ENCODE measurements around the gene GRM4. TPM values are rescaled to one million over a fixed set of nuclear protein-coding genes. Genes with fewer than 3 reads are reported as not detected.
A peak's percentile ranks its signal among the peaks of the same experiment; 100 is the strongest.

Gene GRM4
- total RNA-seq, 1 donor from 2014 or later, result not detected

DNA sequence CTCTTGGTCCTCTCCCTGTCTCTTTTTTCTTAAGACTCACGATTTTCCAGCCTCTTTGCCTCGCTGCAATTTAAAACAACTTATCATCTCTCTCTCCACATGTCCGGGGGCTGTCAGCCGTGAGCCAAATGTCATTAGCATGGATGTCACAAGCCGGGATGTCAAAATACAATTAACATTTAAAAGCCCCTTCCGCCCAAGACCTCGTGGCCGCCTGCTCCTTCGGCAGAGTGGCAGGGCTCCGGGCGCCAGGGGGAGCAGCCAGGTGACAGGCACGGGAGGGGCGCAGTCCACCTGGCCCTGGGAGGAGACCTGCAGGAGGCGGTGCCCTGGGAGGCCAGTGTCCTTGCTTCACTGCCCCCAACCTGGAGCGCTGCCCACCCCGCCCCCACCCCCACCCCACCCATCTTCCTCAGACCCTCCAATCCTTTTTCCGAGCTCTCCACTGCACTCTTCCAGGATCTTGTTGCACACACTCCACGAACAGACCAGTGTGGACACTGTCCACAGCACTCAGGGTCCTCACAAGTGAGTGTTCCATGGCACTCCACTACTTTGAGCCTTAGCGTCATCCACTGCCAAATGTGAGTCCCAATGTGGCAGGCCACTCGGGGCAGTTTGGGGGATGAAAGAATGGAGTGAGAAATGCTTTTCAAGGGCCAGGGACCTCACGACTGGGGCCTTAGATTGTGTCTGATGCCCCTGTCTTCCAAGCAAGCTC is 5.6 kb upstream of the GRM4 start:
- Histone ChIP-seq H3K27me3 (peaks cover 14% of the 10 kb centered on the region), H3K27ac (no peak overlapping the region), H3K4me3 (no peak overlapping the region), H3K36me3 (no peaks in the 10 kb centered on the region), H3K4me1 (peaks cover 0 to 2% of the 10 kb centered on the region in 2 donors), H3K9me3 (no peaks in the 10 kb centered on the region)
- DNase-seq (ENCODE audit: low spot score in 2 of 2), result peak in 1 of 2 donors; percentile 43
- intact Hi-C loops (cut with DNase I), result no loop called here
- TF ChIP-seq, protein P1, sequence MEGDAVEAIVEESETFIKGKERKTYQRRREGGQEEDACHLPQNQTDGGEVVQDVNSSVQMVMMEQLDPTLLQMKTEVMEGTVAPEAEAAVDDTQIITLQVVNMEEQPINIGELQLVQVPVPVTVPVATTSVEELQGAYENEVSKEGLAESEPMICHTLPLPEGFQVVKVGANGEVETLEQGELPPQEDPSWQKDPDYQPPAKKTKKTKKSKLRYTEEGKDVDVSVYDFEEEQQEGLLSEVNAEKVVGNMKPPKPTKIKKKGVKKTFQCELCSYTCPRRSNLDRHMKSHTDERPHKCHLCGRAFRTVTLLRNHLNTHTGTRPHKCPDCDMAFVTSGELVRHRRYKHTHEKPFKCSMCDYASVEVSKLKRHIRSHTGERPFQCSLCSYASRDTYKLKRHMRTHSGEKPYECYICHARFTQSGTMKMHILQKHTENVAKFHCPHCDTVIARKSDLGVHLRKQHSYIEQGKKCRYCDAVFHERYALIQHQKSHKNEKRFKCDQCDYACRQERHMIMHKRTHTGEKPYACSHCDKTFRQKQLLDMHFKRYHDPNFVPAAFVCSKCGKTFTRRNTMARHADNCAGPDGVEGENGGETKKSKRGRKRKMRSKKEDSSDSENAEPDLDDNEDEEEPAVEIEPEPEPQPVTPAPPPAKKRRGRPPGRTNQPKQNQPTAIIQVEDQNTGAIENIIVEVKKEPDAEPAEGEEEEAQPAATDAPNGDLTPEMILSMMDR (IDR thresholded peaks at IDR 0.05), result no peak

DNA sequence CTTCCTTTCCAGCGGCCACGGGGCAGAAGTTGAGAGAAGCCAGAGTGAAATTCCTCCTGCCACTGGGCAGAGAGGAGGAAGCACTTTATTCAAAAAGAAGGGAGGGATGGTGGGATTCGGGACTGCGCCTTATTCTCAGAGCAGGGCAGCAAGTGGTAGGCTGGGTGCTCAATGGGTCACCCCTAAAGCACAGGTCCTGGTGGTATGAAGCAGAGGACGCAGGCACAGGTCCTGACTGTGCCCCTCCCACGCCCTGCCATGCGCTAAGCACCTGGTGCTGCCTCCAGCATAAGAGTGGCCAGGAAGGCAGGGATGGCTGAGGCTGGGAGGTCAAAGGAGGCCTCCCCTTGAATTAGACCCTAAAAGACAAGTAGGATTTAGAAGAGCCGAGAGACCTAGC is 4.9 kb upstream of the GRM4 start:
- DNase-seq (ENCODE audit: low spot score in 2 of 2), result peak in 1 of 2 donors; percentile 52
- Histone ChIP-seq H3K9me3 (no peaks in the 10 kb centered on the region), H3K27me3 (peaks cover 14% of the 10 kb centered on the region), H3K4me1 (peaks cover 0 to 3% of the 10 kb centered on the region in 2 donors), H3K4me3 (no peak overlapping the region), H3K36me3 (no peaks in the 10 kb centered on the region), H3K27ac (no peak overlapping the region)
- TF ChIP-seq, protein P1 (IDR thresholded peaks at IDR 0.05), result no peak
- intact Hi-C loops (cut with DNase I), result no loop called here

DNA sequence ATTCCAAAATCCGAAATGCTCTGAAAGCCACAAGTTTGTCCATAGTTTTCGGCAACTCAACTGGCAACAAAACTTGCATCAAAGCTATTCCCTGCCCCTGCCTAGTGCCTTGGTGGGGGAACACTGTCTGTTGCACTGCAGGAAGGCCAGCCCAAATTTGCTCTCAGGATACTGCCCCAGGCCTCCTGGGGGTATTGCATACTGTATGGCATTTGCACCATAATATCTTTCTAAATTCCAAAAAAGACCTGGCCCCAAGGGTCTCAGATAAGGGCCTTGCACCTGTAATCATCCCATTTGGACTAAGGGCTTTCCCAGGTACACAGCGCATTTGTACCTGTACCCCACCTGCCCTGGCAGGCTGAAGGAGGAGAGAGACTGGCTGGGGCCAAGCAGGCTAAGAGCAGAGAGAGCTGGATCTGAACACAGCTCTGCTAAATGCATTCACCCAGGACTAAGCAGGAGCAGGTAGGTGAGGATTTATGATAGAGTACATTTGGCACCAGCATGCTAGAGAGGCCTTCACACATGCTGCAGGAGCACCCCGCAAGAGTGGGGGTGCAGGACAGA is 4.0 kb upstream of the GRM4 start:
- H3K4me3 ChIP-seq, result no peak overlapping the region
- TF ChIP-seq, protein P1 (IDR thresholded peaks at IDR 0.05), result no peak
- peaks cover 10% of the 10 kb centered on the region for H3K27me3 ChIP-seq
- no peaks in the 10 kb centered on the region for H3K9me3 ChIP-seq
- intact Hi-C loops (cut with DNase I), result no loop called here
- H3K27ac ChIP-seq, result no peak overlapping the region
- peaks cover 5 to 10% of the 10 kb centered on the region in 2 donors for H3K4me1 ChIP-seq
- peak in 1 of 2 donors; percentile 40 for DNase-seq (ENCODE audit: low spot score in 2 of 2)
- H3K36me3 ChIP-seq, result no peaks in the 10 kb centered on the region

- Histone ChIP-seq H3K4me3 (no peak overlapping the region), H3K4me1 (peaks cover 10 to 13% of the 10 kb centered on the region in 2 donors), H3K27ac (no peak overlapping the region), H3K9me3 (no peaks in the 10 kb centered on the region), H3K27me3 (peaks cover 10% of the 10 kb centered on the region), H3K36me3 (no peaks in the 10 kb centered on the region)
- TF ChIP-seq, protein P1 (IDR thresholded peaks at IDR 0.05), result no peak
- peak in 1 of 2 donors; percentile 30 for DNase-seq (ENCODE audit: low spot score in 2 of 2)
- intact Hi-C loops (cut with DNase I), result no loop called here
Measured at GRCh38 chr6:34149452-34149810, 3.5 kb upstream of the GRM4 start.

- peak in 1 of 2 donors; percentile 31 for DNase-seq (ENCODE audit: low spot score in 2 of 2)
- H3K27ac ChIP-seq, result no peak overlapping the region
- H3K9me3 ChIP-seq, result no peaks in the 10 kb centered on the region
- peaks cover 8% of the 10 kb centered on the region for H3K27me3 ChIP-seq
- H3K4me3 ChIP-seq, result no peak overlapping the region
- peaks cover 13 to 18% of the 10 kb centered on the region in 2 donors for H3K4me1 ChIP-seq
- TF ChIP-seq, protein P1 (IDR thresholded peaks at IDR 0.05), result no peak
- no peaks in the 10 kb centered on the region for H3K36me3 ChIP-seq
- intact Hi-C loops (cut with DNase I), result no loop called here
Measured at GRCh38 chr6:34148631-34149451, 3.0 kb upstream of the GRM4 start.
